ENCODE data around the gene EIPR1. TPM values are rescaled to one million over a fixed set of nuclear protein-coding genes. Genes with fewer than 3 reads are reported as not detected.

The EIPR1 gene
- total RNA-seq, 1 donor from 2014 or later: 10.2 TPM

DNA sequence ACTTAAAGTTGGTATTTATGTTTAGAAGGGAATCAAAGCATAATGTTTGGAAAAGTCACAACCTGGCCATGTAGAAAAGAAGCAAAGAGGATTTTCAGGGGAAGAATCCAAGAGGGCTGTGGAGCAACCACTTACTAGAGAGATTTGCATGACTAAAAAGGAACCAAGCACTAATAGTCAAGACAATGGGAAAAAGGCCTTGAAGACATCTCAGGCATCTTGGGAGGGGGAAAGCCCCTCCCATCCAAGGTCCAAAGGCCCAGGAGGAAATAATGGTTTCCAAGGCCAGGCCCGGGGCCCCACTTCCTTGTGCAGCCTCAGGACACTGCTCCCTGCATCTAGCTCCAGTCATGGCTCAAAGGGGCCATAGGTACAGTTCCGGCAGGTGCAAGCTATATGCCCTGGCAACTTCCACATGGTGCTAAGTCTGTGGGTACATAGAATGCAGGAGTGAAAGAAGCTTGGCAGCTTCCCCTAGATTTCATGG, 128.1 kb downstream of the EIPR1 start:
- DNase-seq (ENCODE audit: missing footprints) (no peak), ATAC-seq (no peak)
- intact Hi-C loops (cut with DNase I): no loop called here

DNA sequence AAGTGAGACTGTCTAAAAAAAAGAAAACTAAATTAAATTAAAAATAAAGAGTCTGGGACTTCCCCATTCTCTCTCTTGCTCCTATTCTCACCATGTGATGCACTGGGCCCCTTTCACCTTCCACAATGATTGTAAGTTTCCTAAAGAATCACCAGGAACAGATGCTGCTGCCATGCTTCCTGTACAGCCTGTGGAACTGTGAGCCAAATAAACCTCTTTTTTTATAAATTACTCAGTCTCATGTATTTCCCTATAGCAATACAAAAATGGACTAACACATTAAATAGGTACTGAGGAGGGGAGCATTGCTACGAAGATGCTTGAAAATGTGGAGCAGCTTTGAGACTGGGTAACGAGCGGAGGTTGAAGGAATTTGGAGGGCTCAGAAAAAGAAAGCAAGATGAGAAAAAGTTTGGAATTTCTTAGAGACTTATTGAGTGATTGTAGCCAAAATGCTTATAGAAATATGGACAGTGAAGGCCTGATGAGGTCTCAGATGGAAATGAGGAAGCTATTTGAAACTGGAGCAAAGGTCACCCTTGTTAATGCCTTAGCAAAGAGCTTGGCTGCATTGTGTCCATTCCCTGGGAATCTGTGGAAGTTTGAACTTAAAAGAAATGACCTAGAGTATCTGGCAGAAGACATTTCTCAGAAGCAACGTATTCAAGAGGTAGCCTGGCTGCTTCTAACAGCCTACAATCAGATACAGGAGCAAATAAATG, 128.7 kb downstream of the EIPR1 start:
- no peak for ATAC-seq
- intact Hi-C loops (cut with DNase I): no loop called here
- no peak for DNase-seq (ENCODE audit: missing footprints)

GRCh38 chr2:3246928-3247714, 130.5 kb downstream of the EIPR1 start:
- intact Hi-C loops (cut with DNase I): no loop called here
- no peak for ATAC-seq
- DNase-seq (ENCODE audit: missing footprints): no peak

DNA sequence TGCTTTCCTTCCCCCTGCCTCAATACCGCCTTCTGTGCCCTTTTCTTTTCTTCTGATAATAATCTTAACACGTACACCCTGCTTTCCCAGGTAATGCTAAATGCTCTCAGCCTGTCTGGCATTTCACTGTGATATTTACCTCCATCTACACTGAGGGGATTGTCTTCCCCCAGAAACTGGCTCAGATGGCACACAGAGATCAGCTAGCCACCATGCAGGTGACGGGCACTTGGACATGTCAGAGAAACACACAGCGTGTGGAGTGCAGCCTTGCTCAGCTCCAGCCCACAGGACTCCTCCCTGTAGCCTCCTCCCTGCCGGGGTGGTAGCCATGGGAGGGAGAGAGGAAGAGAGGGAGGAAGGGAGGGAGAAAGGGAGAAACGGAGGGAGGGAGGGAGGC, 131.2 kb downstream of the EIPR1 start:
- intact Hi-C loops (cut with DNase I): no loop called here
- DNase-seq (ENCODE audit: missing footprints): no peak
- no peak for ATAC-seq

GRCh38 chr2:3244486-3244885, 133.1 kb downstream of the EIPR1 start:
- intact Hi-C loops (cut with DNase I): no loop called here
- no peak for DNase-seq (ENCODE audit: missing footprints)
- no peak for ATAC-seq

DNA sequence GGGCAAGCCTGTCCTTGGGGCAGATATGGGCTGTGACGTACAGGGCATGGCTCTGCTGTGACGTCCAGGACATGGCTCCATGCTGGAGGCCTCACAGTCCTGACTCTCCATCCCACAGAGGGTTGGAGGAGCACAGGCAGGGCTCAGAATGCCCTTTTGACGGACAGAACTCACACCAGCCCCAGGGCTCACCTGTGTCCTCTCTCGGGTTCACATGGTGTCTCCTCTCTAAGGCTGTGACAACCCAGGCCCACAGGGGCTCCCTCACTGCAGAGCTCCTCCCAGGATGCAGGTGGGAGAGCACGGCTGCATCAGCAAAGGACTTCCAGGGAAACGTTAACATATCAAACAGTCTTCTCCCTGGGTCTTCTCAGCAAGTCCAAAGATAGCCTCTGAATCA, 133.8 kb downstream of the EIPR1 start:
- DNase-seq (ENCODE audit: missing footprints) (no peak), ATAC-seq (no peak)
- intact Hi-C loops (cut with DNase I): no loop called here

DNA sequence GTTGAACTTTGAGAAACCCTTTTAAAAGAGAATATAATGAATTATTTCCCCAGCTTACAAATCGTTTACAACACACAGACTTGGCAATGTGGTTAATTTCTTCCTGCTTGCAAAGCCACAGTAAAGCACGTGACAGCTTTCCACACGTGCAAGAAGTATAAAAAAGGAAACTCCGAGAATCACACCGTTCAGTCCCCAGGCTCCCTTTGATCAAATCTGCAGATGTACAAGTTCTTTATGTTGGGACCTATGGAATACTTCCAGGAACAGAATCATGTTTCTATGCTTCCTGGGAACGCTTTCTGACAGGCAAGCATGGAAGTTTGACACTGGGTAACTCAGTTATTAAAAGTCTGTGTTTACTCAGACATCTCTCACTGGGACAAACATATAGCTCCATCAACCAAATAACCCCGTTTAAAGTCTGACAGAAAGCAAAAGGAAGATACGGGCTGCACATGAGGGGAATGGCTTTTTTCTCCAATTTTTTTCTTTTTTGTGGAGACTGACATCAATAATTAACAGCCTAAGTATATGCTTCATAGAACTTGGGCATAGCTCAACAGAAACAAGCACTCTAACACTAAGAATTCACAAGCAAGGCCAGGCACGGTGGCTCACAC, 134.8 kb downstream of the EIPR1 start:
- DNase-seq (ENCODE audit: missing footprints) (no peak), ATAC-seq (no peak)
- intact Hi-C loops (cut with DNase I): no loop called here

DNA sequence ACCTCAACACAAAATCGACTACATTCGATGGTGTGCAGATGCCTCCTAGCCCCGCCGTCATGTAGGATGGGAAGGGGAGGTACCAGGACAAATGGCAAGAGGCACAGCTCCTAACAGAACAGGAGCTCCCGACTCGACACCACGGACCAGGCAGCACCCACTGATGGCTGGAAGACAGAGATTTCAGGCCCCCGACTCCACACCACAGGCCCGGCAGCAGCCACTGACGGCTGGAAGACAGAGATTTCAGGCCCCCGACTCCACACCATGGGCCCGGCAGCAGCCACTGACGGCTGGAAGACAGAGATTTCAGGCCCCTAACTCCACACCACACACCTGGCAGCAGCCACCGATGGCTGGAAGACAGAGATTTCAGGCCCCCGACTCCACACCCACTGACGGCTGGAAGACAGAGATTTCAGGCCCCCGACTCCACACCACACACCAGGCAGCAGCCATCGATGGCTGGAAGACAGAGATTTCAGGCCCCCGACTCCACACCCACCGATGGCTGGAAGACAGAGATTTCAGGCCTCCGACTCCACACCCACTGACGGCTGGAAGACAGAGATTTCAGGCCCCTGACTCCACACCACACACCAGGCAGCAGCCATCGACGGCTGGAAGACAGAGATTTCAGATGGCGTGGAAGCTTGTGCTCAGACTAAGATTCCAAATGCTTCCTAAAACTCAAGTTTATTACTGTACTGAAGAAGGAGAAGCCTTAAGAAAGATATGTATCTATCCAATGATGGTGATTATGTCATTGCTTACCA, 135.5 kb downstream of the EIPR1 start:
- no peak for DNase-seq (ENCODE audit: missing footprints)
- no peak for ATAC-seq
- intact Hi-C loops (cut with DNase I): no loop called here

DNA sequence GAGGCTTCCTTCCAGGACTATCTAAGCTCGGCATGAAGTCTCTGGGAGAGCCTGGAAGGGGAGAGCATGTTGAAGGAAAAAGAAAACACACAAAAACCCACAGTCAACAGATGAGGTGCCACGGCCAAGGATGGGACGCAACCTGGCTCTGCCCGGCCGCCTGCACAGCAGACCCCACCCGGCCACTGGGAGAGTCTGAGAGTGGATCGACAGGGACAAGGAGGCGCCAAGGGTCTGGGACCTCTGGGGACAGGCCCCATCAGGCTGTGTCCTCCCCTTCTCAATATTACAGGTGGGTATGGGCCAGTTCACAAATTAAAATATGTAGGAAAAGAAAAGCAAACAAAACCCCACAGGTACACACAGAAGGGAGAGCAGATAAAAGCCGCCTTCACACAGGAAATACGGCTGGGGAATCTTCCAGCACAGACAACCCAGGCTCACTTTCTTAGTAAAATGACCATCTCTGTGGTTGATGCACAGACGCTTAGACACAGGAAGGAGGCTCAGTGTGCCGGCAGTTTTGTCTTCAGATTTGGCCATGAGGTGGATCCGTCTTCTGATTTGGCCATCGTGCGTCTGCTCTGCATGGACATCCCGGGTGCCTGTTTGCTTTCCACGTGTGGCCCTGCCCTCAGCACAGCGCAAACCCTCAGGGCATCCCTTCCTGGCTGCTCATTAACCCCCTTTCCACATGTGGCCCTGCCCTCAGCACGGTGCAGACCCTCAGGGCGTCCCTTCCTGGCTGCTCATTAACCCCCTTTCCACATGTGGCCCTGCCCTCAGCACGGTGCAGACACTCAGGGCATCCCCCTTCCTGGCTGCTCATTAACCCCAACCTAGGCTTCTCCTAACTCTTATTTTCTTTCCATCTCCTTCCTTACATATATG, 138.4 kb downstream of the EIPR1 start:
- intact Hi-C loops (cut with DNase I): no loop called here
- ATAC-seq (no peak), DNase-seq (ENCODE audit: missing footprints) (no peak)

- DNase-seq (ENCODE audit: missing footprints): no peak
- no peak for ATAC-seq
- intact Hi-C loops (cut with DNase I): no loop called here
Observed at GRCh38 chr2:3236300-3237045, 141.1 kb downstream of the EIPR1 start.

GRCh38 chr2:3233877-3234276, 143.7 kb downstream of the EIPR1 start:
- no peak for ATAC-seq
- DNase-seq (ENCODE audit: missing footprints): no peak
- intact Hi-C loops (cut with DNase I): no loop called here

GRCh38 chr2:3229221-3229620, 148.4 kb downstream of the EIPR1 start:
- ATAC-seq (no peak), DNase-seq (ENCODE audit: missing footprints) (no peak)
- intact Hi-C loops (cut with DNase I): no loop called here

DNA sequence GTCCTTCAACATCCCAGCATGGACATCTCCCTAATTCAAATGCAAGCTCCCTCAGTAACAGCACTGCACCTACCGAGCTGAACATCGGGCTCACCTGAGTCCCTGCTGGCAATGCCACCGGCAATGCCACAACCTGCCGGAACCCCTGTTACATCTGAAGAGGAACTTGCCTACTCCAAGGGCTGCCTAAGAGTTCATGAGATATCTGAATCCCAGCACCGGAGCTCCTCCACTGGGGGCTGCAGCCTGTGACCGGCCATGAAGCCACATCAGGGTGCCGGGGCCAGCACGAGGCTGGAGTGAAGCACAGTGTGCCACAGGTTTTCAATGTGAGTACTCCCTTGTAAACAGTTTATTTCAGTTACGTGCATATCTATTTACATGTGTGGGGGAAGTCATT, 152.9 kb downstream of the EIPR1 start:
- ATAC-seq (no peak), DNase-seq (ENCODE audit: missing footprints) (no peak)
- intact Hi-C loops (cut with DNase I): no loop called here

- DNase-seq (ENCODE audit: missing footprints) (no peak), ATAC-seq (no peak)
- intact Hi-C loops (cut with DNase I): no loop called here
Observed at GRCh38 chr2:3223080-3223923, 154.3 kb downstream of the EIPR1 start.

DNA sequence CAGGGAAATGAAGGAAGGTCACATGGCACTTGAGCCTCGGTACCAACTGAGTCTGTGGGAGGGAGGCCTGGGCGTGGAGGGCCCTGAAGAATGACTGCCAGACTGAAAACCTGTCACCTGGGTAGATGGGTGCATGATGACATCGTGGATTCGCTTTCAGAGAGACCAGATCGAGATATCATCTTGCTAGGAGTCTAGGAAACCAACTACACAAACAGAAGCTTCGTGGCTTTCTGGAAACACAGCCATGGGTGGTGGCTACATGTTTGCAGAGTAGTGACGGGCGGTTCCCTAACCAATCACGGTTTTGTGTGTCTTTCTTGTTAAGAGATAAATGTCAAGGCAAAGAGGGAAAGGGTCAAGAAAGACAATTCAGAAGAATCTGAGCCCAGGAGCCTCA, 155.0 kb downstream of the EIPR1 start:
- DNase-seq (ENCODE audit: missing footprints) (no peak), ATAC-seq (no peak)
- intact Hi-C loops (cut with DNase I): no loop called here

- intact Hi-C loops (cut with DNase I): no loop called here
- no peak for ATAC-seq
Observed at GRCh38 chr2:3219536-3219935, 158.1 kb downstream of the EIPR1 start.

GRCh38 chr2:3217646-3218045, 160.0 kb downstream of the EIPR1 start:
- DNase-seq (ENCODE audit: missing footprints) (no peak), ATAC-seq (no peak)
- intact Hi-C loops (cut with DNase I): no loop called here

More at GRCh38 chr2:3219536-3219935, 158.1 kb downstream of the EIPR1 start:
- no peak for DNase-seq (ENCODE audit: missing footprints)
